IMR-90 (cell line): ENCODE measurements around the gene FHAD1. TPM values are rescaled to one million over a fixed set of nuclear protein-coding genes. Genes with fewer than 3 reads are reported as not detected.

Experiments
- ATAC-seq: fragments of 200-7000 bp; cut with Tn5 transposase; 2 replicates; pipeline ENCODE4 v1.9.1; 2020; ENCODE audit warnings: low read depth, mild to moderate bottlenecking, moderate library complexity
- BruUV-seq: library from RNA; stranded (reverse); fragments of 400-500 nt; replicated peaks from 2 replicates; lab custom pipeline; 2021; lab: Mats Ljungman, UMichigan
- CTCF ChIA-PET: fragments of 300-600 bp; formaldehyde crosslinking; extraction: SDS; loops from one replicate; lab custom pipeline; 2021; ENCODE audit warnings: antibody characterized with exemption; lab: Yijun Ruan, JAX
- POLR2A ChIA-PET: fragments of 300-600 bp; sonication (Branson Sonifier 250); formaldehyde crosslinking; loops from one replicate; lab custom pipeline; 2022; ENCODE audit warnings: antibody characterized with exemption; ENCODE audit not compliant: unreplicated experiment; lab: Charles Lee
- DNase-seq: peaks from one replicate; pipeline ENCODE4 v3.0.0; 2013
- H2AFZ ChIP-seq: replicated peaks from 2 replicates; pipeline ENCODE3; 2013; ENCODE audit warnings: low read length, mild to moderate bottlenecking; ENCODE audit not compliant: poor library complexity
- H2AK5ac ChIP-seq: 2 replicates; pipeline ENCODE4 v1.6.1; 2013; ENCODE audit warnings: low read depth, low read length, inconsistent platforms
- H2AK9ac ChIP-seq: replicated peaks from 2 replicates; pipeline ENCODE3; 2013; ENCODE audit warnings: mild to moderate bottlenecking, low read depth, low read length, moderate library complexity; ENCODE audit not compliant: poor library complexity
- H2BK120ac ChIP-seq: 2 replicates; pipeline ENCODE4 v1.6.1; 2013; ENCODE audit warnings: low read depth, low read length, inconsistent platforms
- H2BK15ac ChIP-seq: 3 replicates; pipeline ENCODE4 v1.6.1; 2013; ENCODE audit warnings: low read depth, low read length, inconsistent platforms
- H2BK20ac ChIP-seq: 2 replicates; pipeline ENCODE4 v1.6.1; 2013; ENCODE audit warnings: low read depth, mild to moderate bottlenecking, inconsistent platforms, low read length, moderate library complexity
- H2BK5ac ChIP-seq: 2 replicates; pipeline ENCODE4 v1.6.1; 2013; ENCODE audit warnings: mild to moderate bottlenecking, low read depth, low read length, inconsistent platforms; ENCODE audit not compliant: poor library complexity, severe bottlenecking
- H3K14ac ChIP-seq: replicated peaks from 2 replicates; pipeline ENCODE4 v1.6.1; 2013; ENCODE audit warnings: low read depth, low read length, inconsistent platforms
- H3K18ac ChIP-seq: 2 replicates; pipeline ENCODE4 v1.6.1; 2013; ENCODE audit warnings: low read depth, low read length, control low read depth
- H3K23ac ChIP-seq: 2 replicates; pipeline ENCODE4 v1.6.1; 2013; ENCODE audit warnings: low read depth, low read length, inconsistent platforms
- H3K27ac ChIP-seq: 2 replicates; pipeline ENCODE4 v1.5.1; 2013; ENCODE audit warnings: mild to moderate bottlenecking, control low read depth, low read length; ENCODE audit not compliant: insufficient read depth
- H3K27me3 ChIP-seq: 2 replicates; pipeline ENCODE4 v1.6.1; 2013; ENCODE audit warnings: low read length; ENCODE audit not compliant: control insufficient read depth, insufficient read depth
- H3K36me3 ChIP-seq: 2 replicates; pipeline ENCODE4 v1.6.1; 2013; ENCODE audit warnings: low read length, mixed read lengths; ENCODE audit not compliant: control insufficient read depth, insufficient read depth
- H3K4ac ChIP-seq: 2 replicates; pipeline ENCODE4 v1.6.1; 2013; ENCODE audit warnings: low read depth, low read length, inconsistent platforms
- H3K4me1 ChIP-seq: 2 replicates; pipeline ENCODE4 v1.6.1; 2013; ENCODE audit warnings: low read length, mixed read lengths; ENCODE audit not compliant: control insufficient read depth, insufficient read depth
- H3K4me2 ChIP-seq: 2 replicates; pipeline ENCODE4 v1.6.1; 2013; ENCODE audit warnings: low read depth, mild to moderate bottlenecking, control low read depth, low read length, moderate library complexity
- H3K4me3 ChIP-seq: 2 replicates; pipeline ENCODE4 v1.5.1; 2013; ENCODE audit warnings: low read depth, mild to moderate bottlenecking, control low read depth, low read length, moderate library complexity; ENCODE audit not compliant: insufficient read depth
- H3K56ac ChIP-seq: 2 replicates; pipeline ENCODE4 v1.6.1; 2013; ENCODE audit warnings: low read length, inconsistent platforms; ENCODE audit not compliant: insufficient read depth; ENCODE audit errors: extremely low read depth
- H3K79me1 ChIP-seq, 2 experiments: 2 replicates each; pipeline ENCODE4 v1.6.1; 2013; ENCODE audit warnings: low read length in 2 of 2, inconsistent platforms in 1 of 2, low read depth in 1 of 2
- H3K9ac ChIP-seq: 2 replicates; pipeline ENCODE4 v1.6.1; 2013; ENCODE audit warnings: low read depth, low read length, control low read depth
- H3K9me1 ChIP-seq: 2 replicates; pipeline ENCODE4 v1.6.1; 2013; ENCODE audit warnings: low read length, inconsistent platforms; ENCODE audit not compliant: insufficient read depth
- H3K9me3 ChIP-seq: 2 replicates; pipeline ENCODE4 v1.6.1; 2013; ENCODE audit warnings: low read length; ENCODE audit not compliant: control insufficient read depth, insufficient read depth
- H4K20me1 ChIP-seq: 2 replicates; pipeline ENCODE4 v1.6.1; 2013; ENCODE audit warnings: low read length, inconsistent platforms; ENCODE audit not compliant: insufficient read depth
- H4K5ac ChIP-seq: 2 replicates; pipeline ENCODE4 v1.6.1; 2013; ENCODE audit warnings: mild to moderate bottlenecking, low read depth, low read length, control low read depth
- H4K8ac ChIP-seq, 2 experiments: 2 replicates each; pipeline ENCODE4 v1.6.1; 2013; ENCODE audit warnings: low read depth in 2 of 2, low read length in 2 of 2, control low read depth in 1 of 2, inconsistent platforms in 1 of 2
- H4K91ac ChIP-seq: 2 replicates; pipeline ENCODE4 v1.6.1; 2013; ENCODE audit warnings: low read depth, low read length, inconsistent platforms; ENCODE audit not compliant: insufficient read depth
- MAZ ChIP-seq: IDR thresholded peaks from 2 replicates; pipeline ENCODE4 v1.6.1; 2012; ENCODE audit warnings: low read depth, mild to moderate bottlenecking, low read length, improper control_type of control experiment, moderate library complexity, borderline replicate concordance
- RAD21 ChIP-seq: IDR thresholded peaks from 2 replicates; pipeline ENCODE4 v1.6.1; 2012; ENCODE audit warnings: low read length, improper control_type of control experiment
- WGBS, 2 experiments: methylation state at CpG; one replicate each; pipeline versions ENCODE4 v1.1.5 to v1.1.7; 2013; ENCODE audit warnings: missing lambda C conversion rate in 2 of 2; ENCODE audit not compliant: insufficient read length in 1 of 2; ENCODE audit errors: extremely low coverage in 2 of 2; 5-methylcytosine and 5-hydroxymethylcytosine counted together
- dilution Hi-C: fragments of 300-500 bp; cut with HindIII; formaldehyde crosslinking; loops from one replicate; pipeline ENCODE4 v1.14.3; 2018; ENCODE audit warnings: low sequenced_read_pairs; ENCODE audit not compliant: unreplicated experiment
- in situ Hi-C: fragments of 300-500 bp; cut with MboI; formaldehyde crosslinking; loops from 3 replicates; pipeline ENCODE4 v1.14.3; 2019; ENCODE audit warnings: low sequenced_read_pairs, inconsistent platforms, mixed read lengths
- intact Hi-C: fragments of 100-400 bp; cut with micrococcal nuclease; formaldehyde crosslinking; loops from 2 replicates; pipeline ENCODE4 v1.10.0; 2022
- polyA plus RNA-seq, 3 experiments: library from polyadenylated mRNA; depleted of rRNA; stranded (reverse); fragments of >200 nt; gene quantifications; 2 replicates each; pipeline ENCODE4 v1.2.3, GENCODE V29; 2012; ENCODE audit warnings: low replicate concordance in 1 of 3
- total RNA-seq: library from RNA; depleted of rRNA; stranded (reverse); fragments of >200 nt; gene quantifications from 2 replicates; pipeline ENCODE4 v1.2.3, GENCODE V29; 2012

Gene FHAD1
- total and polyA plus RNA-seq, 2 of the 4 experiments (the other 2 are of a cell fraction) = not detected

- no peak for TF ChIP-seq RAD21
These were observed 41.3 kb downstream of the FHAD1 start (continued) for GRCh38 chr1:15288173-15288926.

GRCh38 chr1:15289251-15289651 lies 42.2 kb downstream of the FHAD1 start:
- ATAC-seq = no peak
- H4K8ac ChIP-seq = no peak overlapping the region
- no peaks in the 10 kb centered on the region for H4K20me1 ChIP-seq
- H3K27me3 ChIP-seq = peaks cover 2% of the 10 kb centered on the region; the same call in 1 of the 2 replicates
- no peak overlapping the region for H3K56ac ChIP-seq
- no peaks in the 10 kb centered on the region for H3K9me1 ChIP-seq
- ChIA-PET POLR2A (no interaction called here), CTCF (interaction anchor here (0.6 to 0.9 kb wide), 2 partner anchors 15 to 16 kb away, joined by 3 read pairs; no protein-coding TSS in a partner anchor)
- intact Hi-C loops = no loop called here
- H2AK5ac ChIP-seq = no peak overlapping the region
- H3K14ac ChIP-seq = no peak overlapping the region
- H2BK20ac ChIP-seq = no peak overlapping the region
- H4K5ac ChIP-seq = no peak overlapping the region
- H2BK120ac ChIP-seq = no peak overlapping the region
- no peak overlapping the region for H3K18ac ChIP-seq
- H3K23ac ChIP-seq = no peak overlapping the region
- H2BK5ac ChIP-seq = no peak overlapping the region
- no TSS peak for BruUV-seq
- 86% methylated on average over 3 of the region's 14 CpGs; no CpG with 5 or more reads in 1 of the 2 experiments for WGBS, 2 experiments
- no peak overlapping the region for H3K27ac ChIP-seq
- no peak overlapping the region for H2AK9ac ChIP-seq
- no peak overlapping the region for H3K4me2 ChIP-seq
- no peak overlapping the region for H3K4ac ChIP-seq
- no peak overlapping the region for H3K9ac ChIP-seq
- H3K9me3 ChIP-seq = no peaks in the 10 kb centered on the region; the same call in 1 of the 2 replicates
- DNase-seq = no peak
- dilution Hi-C loops = no loop called here
- H3K79me1 ChIP-seq = no peaks in the 10 kb centered on the region
- TF ChIP-seq MAZ = no peak
- no peaks in the 10 kb centered on the region for H3K36me3 ChIP-seq
- peaks cover 3% of the 10 kb centered on the region; the same call in 1 of the 2 replicates for H3K4me1 ChIP-seq
- no peak overlapping the region for H3K4me3 ChIP-seq
- no peak overlapping the region for H4K91ac ChIP-seq
- H2BK15ac ChIP-seq = no peak overlapping the region
- in situ Hi-C loops = no loop called here
- peak overlapping the region; percentile 36 for H2AFZ ChIP-seq
